ENCODE results near the gene MYO3B. TPM values are rescaled to one million over a fixed set of nuclear protein-coding genes. Genes with fewer than 3 reads are reported as not detected.
"Not testable (repeated sequence)": the region's sequence is repeated elsewhere in the genome, so short reads cannot be mapped to it uniquely, and the experiment has no call there.

MYO3B gene
- total and polyA plus RNA-seq, 8 donors, result 1.3 to 4.1 (median 2.6) TPM; not detected in 1

- no peak for TF ChIP-seq CTCF (IDR thresholded peaks at IDR 0.05)
- H3K4me3 ChIP-seq, result no peak overlapping the region
- ATAC-seq, result no peak
- intact Hi-C loops (cut with DNase I), result no loop called here
- H3K36me3 ChIP-seq, result no peaks in the 10 kb centered on the region
- no peaks in the 10 kb centered on the region for H3K4me1 ChIP-seq
- no peaks in the 10 kb centered on the region for H3K9me3 ChIP-seq
- peak in 1 of 4 donors; percentile 16 for DNase-seq
- no peaks in the 10 kb centered on the region for H3K27me3 ChIP-seq
- no peak overlapping the region for H3K27ac ChIP-seq
Observed at GRCh38 chr2:170610615-170611014, 432.7 kb downstream of the MYO3B start.

GRCh38 chr2:170618948-170619347, 441.0 kb downstream of the MYO3B start:
- H3K4me3 ChIP-seq; DNase-seq; H3K4me1 ChIP-seq; ATAC-seq; H3K27me3 ChIP-seq; intact Hi-C loops (cut with DNase I); H3K27ac ChIP-seq; H3K36me3 ChIP-seq: not testable (repeated sequence)
- H3K9me3 ChIP-seq, result peaks cover 0 to 22% of the 10 kb centered on the region in 2 donors

GRCh38 chr2:170635094-170635493, 457.1 kb downstream of the MYO3B start:
- H3K4me3 ChIP-seq; intact Hi-C loops (cut with DNase I); H3K4me1 ChIP-seq; ATAC-seq; DNase-seq; H3K9me3 ChIP-seq; H3K36me3 ChIP-seq; H3K27ac ChIP-seq; H3K27me3 ChIP-seq: not testable (repeated sequence)

GRCh38 chr2:170639635-170640034, 461.7 kb downstream of the MYO3B start:
- intact Hi-C loops (cut with DNase I), result no loop called here
- DNase-seq, result no peak
- no peaks in the 10 kb centered on the region for H3K9me3 ChIP-seq

GRCh38 chr2:170641961-170642360, 464.0 kb downstream of the MYO3B start:
- no peak for DNase-seq
- intact Hi-C loops (cut with DNase I), result no loop called here
- H3K27me3 ChIP-seq, result no peaks in the 10 kb centered on the region
- H3K27ac ChIP-seq, result no peak overlapping the region
- H3K4me1 ChIP-seq, result no peaks in the 10 kb centered on the region
- no peaks in the 10 kb centered on the region for H3K9me3 ChIP-seq
- ATAC-seq, result no peak
- TF ChIP-seq CTCF (IDR thresholded peaks at IDR 0.05), result no peak
- no peak overlapping the region for H3K4me3 ChIP-seq
- H3K36me3 ChIP-seq, result no peaks in the 10 kb centered on the region

More at GRCh38 chr2:170639635-170640034, 461.7 kb downstream of the MYO3B start:
- Histone ChIP-seq H3K27me3 (no peaks in the 10 kb centered on the region), H3K36me3 (no peaks in the 10 kb centered on the region), H3K4me1 (no peaks in the 10 kb centered on the region), H3K27ac (no peak overlapping the region), H3K4me3 (no peak overlapping the region)
- TF ChIP-seq CTCF (IDR thresholded peaks at IDR 0.05), result no peak
- no peak for ATAC-seq

GRCh38 chr2:170643346-170643745, 465.4 kb downstream of the MYO3B start:
- no peak for ATAC-seq

More at GRCh38 chr2:170643346-170643745, 465.4 kb downstream of the MYO3B start:
- H3K27me3 ChIP-seq, result no peaks in the 10 kb centered on the region
- H3K36me3 ChIP-seq, result no peaks in the 10 kb centered on the region
- intact Hi-C loops (cut with DNase I), result no loop called here
- H3K4me3 ChIP-seq, result no peak overlapping the region
- no peak for TF ChIP-seq CTCF (IDR thresholded peaks at IDR 0.05)
- H3K4me1 ChIP-seq, result no peaks in the 10 kb centered on the region
- H3K27ac ChIP-seq, result no peak overlapping the region
- no peaks in the 10 kb centered on the region for H3K9me3 ChIP-seq
- no peak for DNase-seq

Measured in left lung (tissue), 10 donors.